ENCODE results near the gene IRF5. TPM values are rescaled to one million over a fixed set of nuclear protein-coding genes. Genes with fewer than 3 reads are reported as not detected.
A peak's percentile ranks its signal among the peaks of the same experiment; 100 is the strongest.

Gene IRF5, protein sequence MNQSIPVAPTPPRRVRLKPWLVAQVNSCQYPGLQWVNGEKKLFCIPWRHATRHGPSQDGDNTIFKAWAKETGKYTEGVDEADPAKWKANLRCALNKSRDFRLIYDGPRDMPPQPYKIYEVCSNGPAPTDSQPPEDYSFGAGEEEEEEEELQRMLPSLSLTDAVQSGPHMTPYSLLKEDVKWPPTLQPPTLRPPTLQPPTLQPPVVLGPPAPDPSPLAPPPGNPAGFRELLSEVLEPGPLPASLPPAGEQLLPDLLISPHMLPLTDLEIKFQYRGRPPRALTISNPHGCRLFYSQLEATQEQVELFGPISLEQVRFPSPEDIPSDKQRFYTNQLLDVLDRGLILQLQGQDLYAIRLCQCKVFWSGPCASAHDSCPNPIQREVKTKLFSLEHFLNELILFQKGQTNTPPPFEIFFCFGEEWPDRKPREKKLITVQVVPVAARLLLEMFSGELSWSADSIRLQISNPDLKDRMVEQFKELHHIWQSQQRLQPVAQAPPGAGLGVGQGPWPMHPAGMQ
- 0.08 and 0.16 TPM in 2 replicates for total RNA-seq (2014; rRNA removed; shearing (Covaris generic))

DNA sequence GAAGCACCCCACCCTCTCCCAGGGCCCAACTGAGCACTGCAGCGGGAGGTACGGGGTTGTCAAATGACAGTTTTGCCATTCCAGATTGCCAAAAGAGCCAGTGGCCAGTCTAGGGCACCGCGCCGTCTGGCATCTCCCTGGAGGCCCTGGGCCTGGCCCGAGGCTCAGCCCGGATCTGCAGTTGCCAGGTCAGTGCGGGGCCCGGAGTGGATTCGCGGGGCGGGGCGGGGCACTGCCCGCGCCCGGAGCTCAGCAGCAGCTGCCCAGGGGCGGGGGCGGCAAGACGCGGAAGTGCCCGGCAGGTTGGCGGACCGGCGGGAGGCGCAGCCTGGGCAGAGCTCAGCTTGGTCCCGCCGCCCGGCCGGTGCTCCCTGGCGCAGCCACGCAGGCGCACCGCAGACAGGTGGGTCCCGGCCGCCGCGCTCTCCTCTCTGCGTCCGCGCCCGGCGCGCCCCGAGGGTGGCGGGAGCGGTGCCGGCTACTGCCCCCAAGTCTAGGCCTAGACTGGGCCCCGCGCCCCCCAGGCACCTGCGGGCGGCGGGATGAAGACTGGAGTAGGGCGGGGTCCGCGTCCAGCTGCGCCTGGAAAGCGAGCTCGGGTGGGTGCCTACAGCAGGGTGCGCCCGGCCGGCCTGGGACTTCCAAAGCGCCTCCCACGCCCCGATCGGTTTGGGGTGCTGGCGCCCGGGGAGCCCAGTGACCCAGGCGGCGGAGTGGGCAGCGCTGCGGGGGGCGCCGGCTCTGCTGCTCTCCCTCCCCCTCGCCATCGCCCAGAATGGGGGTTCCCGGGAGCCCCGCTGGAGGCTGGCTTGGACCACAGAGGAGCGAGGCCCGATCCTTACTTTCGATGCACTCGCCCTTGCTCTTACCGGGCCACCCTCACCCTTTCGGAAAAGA is at the start of gene IRF5:
TSS of gene IRF5 (plus strand) at position 281 of the 897 bp plus-strand sequence. CDS start 4,155 bp downstream, outside the sequence.
- Histone ChIP-seq H3K27ac (no peak within 1 kb of the TSS), H3K4me3 (peak within 1 kb of the TSS; percentile 51), H3K36me3 (no peaks in the 10 kb centered on the region), H3K9me3 (replicated peaks) (no peaks in the 10 kb centered on the region), H3K4me1 (no peaks in the 10 kb centered on the region), H3K27me3 (peaks cover 35% of the 10 kb centered on the region; the same call in 1 of the 2 replicates)
- peak in 1 of 2 experiments; percentile 21 for DNase-seq

GRCh38 chr7:128888039-128888755 is 49.5 kb upstream of the IRF5 start:
- DNase-seq = no peak
- no peaks in the 10 kb centered on the region for H3K9me3 ChIP-seq (replicated peaks)
- no peaks in the 10 kb centered on the region for H3K36me3 ChIP-seq
- peaks cover 6% of the 10 kb centered on the region; the same call in 1 of the 2 replicates for H3K27me3 ChIP-seq
- H3K4me3 ChIP-seq = no peak overlapping the region
- H3K27ac ChIP-seq = no peak overlapping the region
- no peaks in the 10 kb centered on the region for H3K4me1 ChIP-seq

DNA sequence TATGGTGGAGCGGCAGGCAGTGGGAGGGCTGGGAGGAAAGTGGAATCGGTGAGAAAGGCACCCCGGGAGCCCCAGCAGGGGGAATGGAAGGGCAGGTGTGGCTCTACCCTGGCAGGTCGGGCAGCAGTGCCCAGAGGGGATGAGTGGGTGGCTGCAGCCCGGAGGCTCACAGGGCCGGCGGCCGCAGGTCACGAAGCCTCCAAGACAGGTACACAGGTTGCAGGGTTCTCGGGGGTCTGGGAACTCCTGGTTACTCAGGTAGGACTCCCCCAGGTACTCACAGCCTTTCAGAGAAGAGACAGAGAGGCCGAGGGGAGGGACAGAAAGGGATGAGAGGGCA is 49.0 kb upstream of the IRF5 start:
- Histone ChIP-seq H3K36me3 (no peaks in the 10 kb centered on the region), H3K4me1 (no peaks in the 10 kb centered on the region), H3K9me3 (replicated peaks) (no peaks in the 10 kb centered on the region), H3K4me3 (no peak overlapping the region), H3K27ac (no peak overlapping the region), H3K27me3 (peaks cover 6% of the 10 kb centered on the region; the same call in 1 of the 2 replicates)
- DNase-seq = no peak

- H3K9me3 ChIP-seq (replicated peaks) = no peaks in the 10 kb centered on the region
- peaks cover 6% of the 10 kb centered on the region; the same call in 1 of the 2 replicates for H3K27me3 ChIP-seq
- H3K36me3 ChIP-seq = no peaks in the 10 kb centered on the region
- no peak for DNase-seq
- H3K4me3 ChIP-seq = no peak overlapping the region
- no peaks in the 10 kb centered on the region for H3K4me1 ChIP-seq
- no peak overlapping the region for H3K27ac ChIP-seq
Observed at GRCh38 chr7:128889121-128889520, 48.6 kb upstream of the IRF5 start.

DNA sequence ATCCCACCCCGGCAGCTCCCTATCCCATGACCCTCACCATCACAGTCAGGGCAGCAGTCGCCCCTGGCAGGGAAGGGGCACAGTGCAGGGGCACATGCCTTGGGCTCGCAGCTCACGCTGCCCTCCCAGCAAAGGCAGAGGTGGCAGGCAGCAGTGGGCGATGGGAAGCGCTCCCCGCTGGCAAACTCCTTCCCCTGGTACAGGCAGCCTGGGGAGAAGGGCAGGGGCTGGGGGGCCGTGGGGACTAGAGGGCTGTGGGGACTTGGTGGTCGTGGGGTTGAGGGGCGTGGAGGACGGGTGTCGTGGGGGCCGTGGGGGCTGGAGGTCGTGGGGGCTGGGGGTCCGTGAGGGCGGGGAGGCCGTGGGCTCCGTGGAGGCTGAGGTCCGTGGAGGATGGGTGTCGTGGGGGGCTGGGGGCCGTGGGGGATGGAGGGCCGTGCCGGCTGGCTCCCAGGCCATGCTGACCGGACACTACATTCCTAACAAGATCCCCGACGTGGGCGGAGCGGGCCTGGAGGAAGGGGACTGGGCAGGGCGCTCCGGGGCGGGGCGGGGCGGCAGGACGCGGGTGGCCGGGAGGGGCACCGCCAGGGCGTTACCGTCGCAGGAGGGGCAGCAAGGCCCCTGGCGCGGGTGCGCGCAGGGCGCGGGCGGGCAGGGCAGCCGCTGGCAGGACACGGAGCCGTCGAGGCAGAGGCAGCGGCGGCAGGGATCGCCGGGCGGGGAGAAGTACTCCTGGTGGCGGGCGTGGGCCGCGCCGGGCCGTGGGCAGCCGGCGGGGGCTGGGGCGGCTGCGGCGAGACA is 47.2 kb upstream of the IRF5 start:
- peaks cover 6% of the 10 kb centered on the region; the same call in 1 of the 2 replicates for H3K27me3 ChIP-seq
- no peaks in the 10 kb centered on the region for H3K4me1 ChIP-seq
- H3K36me3 ChIP-seq = no peaks in the 10 kb centered on the region
- peak overlapping the region; percentile 22 for H3K4me3 ChIP-seq
- H3K27ac ChIP-seq = no peak overlapping the region
- H3K9me3 ChIP-seq (replicated peaks) = no peaks in the 10 kb centered on the region
- no peak for DNase-seq

- no peak for DNase-seq
- H3K4me3 ChIP-seq = peak overlapping the region; percentile 22
- H3K27ac ChIP-seq = no peak overlapping the region
- H3K27me3 ChIP-seq = peaks cover 6% of the 10 kb centered on the region; the same call in 1 of the 2 replicates
- H3K36me3 ChIP-seq = no peaks in the 10 kb centered on the region
- H3K9me3 ChIP-seq (replicated peaks) = no peaks in the 10 kb centered on the region
- H3K4me1 ChIP-seq = no peaks in the 10 kb centered on the region
Observed at GRCh38 chr7:128891110-128891941, 46.4 kb upstream of the IRF5 start.

GRCh38 chr7:128891942-128892269 is 45.8 kb upstream of the IRF5 start:
- H3K27ac ChIP-seq = no peak overlapping the region
- peaks cover 6% of the 10 kb centered on the region; the same call in 1 of the 2 replicates for H3K27me3 ChIP-seq
- H3K36me3 ChIP-seq = no peaks in the 10 kb centered on the region
- H3K9me3 ChIP-seq (replicated peaks) = no peaks in the 10 kb centered on the region
- H3K4me1 ChIP-seq = no peaks in the 10 kb centered on the region
- DNase-seq = no peak
- H3K4me3 ChIP-seq = no peak overlapping the region

DNA sequence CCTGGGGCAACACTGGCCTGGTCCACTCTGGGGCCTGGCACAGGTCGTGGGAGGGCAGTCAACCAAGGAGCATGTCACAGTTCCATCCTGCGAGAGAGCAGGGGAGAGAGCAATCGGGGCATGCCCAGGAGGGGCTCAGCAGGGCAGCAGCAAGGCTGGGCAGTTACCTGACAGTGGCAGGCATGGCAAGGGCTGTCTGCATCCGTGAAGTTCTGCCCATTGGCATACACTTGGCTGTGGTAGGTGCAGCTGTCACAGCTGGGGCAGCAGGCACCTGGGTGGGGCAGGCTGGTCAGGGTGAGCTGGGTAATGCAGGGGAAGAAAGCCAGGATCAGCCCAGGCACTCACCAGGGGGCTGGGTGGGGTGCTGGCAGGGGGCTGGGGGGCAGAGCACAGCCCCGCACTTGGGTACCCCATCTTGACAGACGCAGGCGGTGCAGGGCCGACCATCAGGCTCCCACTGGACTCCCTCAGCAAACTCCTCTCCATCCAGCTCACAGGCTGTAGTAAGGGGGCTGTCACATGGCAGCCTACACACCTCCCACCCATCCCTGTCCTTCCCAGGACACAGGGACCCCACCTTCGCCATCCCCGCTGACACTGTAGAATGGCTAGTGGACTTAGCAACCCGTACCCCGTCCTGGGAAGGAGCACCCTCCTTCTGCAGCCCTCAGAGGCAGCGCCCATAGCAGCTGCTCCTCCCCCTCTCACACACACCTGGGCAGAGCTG is 45.0 kb upstream of the IRF5 start:
- H3K4me1 ChIP-seq = no peaks in the 10 kb centered on the region
- no peaks in the 10 kb centered on the region for H3K36me3 ChIP-seq
- DNase-seq = no peak
- H3K27me3 ChIP-seq = peaks cover 6% of the 10 kb centered on the region; the same call in 1 of the 2 replicates
- no peak overlapping the region for H3K4me3 ChIP-seq
- no peak overlapping the region for H3K27ac ChIP-seq
- no peaks in the 10 kb centered on the region for H3K9me3 ChIP-seq (replicated peaks)

GRCh38 chr7:128893251-128894100 is 44.3 kb upstream of the IRF5 start:
- Histone ChIP-seq H3K4me1 (no peaks in the 10 kb centered on the region), H3K27me3 (peaks cover 6% of the 10 kb centered on the region; the same call in 1 of the 2 replicates), H3K27ac (no peak overlapping the region), H3K36me3 (no peaks in the 10 kb centered on the region), H3K9me3 (replicated peaks) (no peaks in the 10 kb centered on the region), H3K4me3 (no peak overlapping the region)
- DNase-seq = peak in 1 of 2 experiments; percentile 1

DNA sequence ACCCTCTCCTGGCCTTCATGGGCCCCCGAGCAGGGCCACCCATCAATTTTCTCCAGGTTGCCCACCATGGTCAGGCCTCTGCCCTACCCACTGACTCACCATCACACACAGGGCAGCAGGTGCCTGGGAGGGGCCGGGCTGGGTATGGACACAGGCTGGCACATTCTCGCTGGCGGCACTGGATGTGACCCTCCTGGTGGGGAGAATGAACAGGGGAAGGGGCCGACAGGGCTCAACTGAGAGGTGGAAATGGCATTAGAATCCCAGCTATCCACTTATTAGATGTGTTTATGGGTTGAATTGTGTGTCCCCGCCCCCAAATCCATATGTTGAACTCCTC is 43.7 kb upstream of the IRF5 start:
- Histone ChIP-seq H3K4me3 (no peak overlapping the region), H3K4me1 (no peaks in the 10 kb centered on the region), H3K9me3 (replicated peaks) (peaks cover under 1% of the 10 kb centered on the region), H3K36me3 (no peaks in the 10 kb centered on the region), H3K27me3 (peaks cover 5% of the 10 kb centered on the region; the same call in 1 of the 2 replicates), H3K27ac (no peak overlapping the region)
- DNase-seq = no peak

DNA sequence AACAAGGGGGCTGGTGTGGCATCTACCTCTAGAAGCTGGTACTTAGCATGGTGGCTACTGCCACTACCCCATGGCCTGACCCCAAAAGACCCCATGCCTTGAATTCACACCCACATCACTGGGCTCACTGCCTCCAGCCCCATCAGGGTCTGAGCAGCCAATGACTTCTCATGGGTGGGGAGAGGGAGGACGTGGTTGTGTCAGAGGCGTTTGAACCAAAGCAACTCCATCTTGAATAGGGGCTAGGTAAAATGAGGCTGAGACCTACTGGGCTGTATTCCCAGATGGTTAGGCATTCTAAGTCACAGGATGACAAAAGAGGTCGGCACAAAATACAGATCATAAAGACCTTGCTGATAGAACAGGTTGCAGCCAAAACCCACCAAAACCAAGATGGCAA is 42.4 kb upstream of the IRF5 start:
- Histone ChIP-seq H3K27me3 (no peaks in the 10 kb centered on the region; the same call in 1 of the 2 replicates), H3K36me3 (no peaks in the 10 kb centered on the region), H3K4me3 (no peak overlapping the region), H3K27ac (no peak overlapping the region), H3K9me3 (replicated peaks) (peaks cover 8% of the 10 kb centered on the region), H3K4me1 (no peaks in the 10 kb centered on the region)
- DNase-seq = no peak

- Histone ChIP-seq H3K27me3 (no peaks in the 10 kb centered on the region; the same call in none of the 2 replicates), H3K4me1 (no peaks in the 10 kb centered on the region), H3K9me3 (replicated peaks) (peaks cover 8% of the 10 kb centered on the region), H3K27ac (no peak overlapping the region), H3K4me3 (no peak overlapping the region), H3K36me3 (no peaks in the 10 kb centered on the region)
- DNase-seq = no peak
Observed at GRCh38 chr7:128899392-128899791, 38.3 kb upstream of the IRF5 start.
